Lower lobe of right lung (tissue), 2 donors: ENCODE measurements around the gene PTPRF. TPM values are rescaled to one million over a fixed set of nuclear protein-coding genes. Genes with fewer than 3 reads are reported as not detected.

ENCODE experiments used
- ATAC-seq, 2 donors: fragments of 200-7000 bp; cut with Tn5 transposase; one replicate each; pipeline ENCODE4 v1.9.1; 2020 to 2022; ENCODE audit warnings: mild to moderate bottlenecking in 2 of 2, moderate library complexity in 2 of 2
- DNase-seq: peaks from one replicate; pipeline ENCODE4 v3.0.0-alpha.2; 2020
- H3K27ac ChIP-seq: fragments of 200-600 bp; one replicate; pipeline ENCODE4 v1.8.0; 2022
- H3K27me3 ChIP-seq: fragments of 200-600 bp; one replicate; pipeline ENCODE4 v1.8.0; 2022; ENCODE audit warnings: low read depth
- H3K36me3 ChIP-seq: fragments of 200-600 bp; one replicate; pipeline ENCODE4 v1.8.0; 2022; ENCODE audit warnings: mild to moderate bottlenecking
- H3K4me1 ChIP-seq: fragments of 200-600 bp; one replicate; pipeline ENCODE4 v1.8.0; 2022
- H3K4me3 ChIP-seq: fragments of 200-600 bp; one replicate; pipeline ENCODE4 v1.8.0; 2022; ENCODE audit warnings: mild to moderate bottlenecking
- H3K9me3 ChIP-seq: fragments of 200-600 bp; one replicate; pipeline ENCODE4 v1.8.0; 2022
- CTCF ChIP-seq: fragments of 200-600 bp; IDR thresholded peaks from one replicate; pipeline ENCODE4 v1.8.0; 2022; ENCODE audit warnings: antibody characterized with exemption, mild to moderate bottlenecking
- intact Hi-C: fragments of 100-400 bp; cut with DNase I; formaldehyde crosslinking; loops from one replicate; pipeline ENCODE4 v1.11.0; 2022
- total RNA-seq: library from RNA; stranded (reverse); fragmentation: NEBNext Ultra II Directional; extraction: Animal tissue kit (Norgen Biotek cat#: 25700); gene quantifications from one replicate; pipeline ENCODE4 v1.2.1, GENCODE V29; 2021
- donor health status: DM: no; HTN: yes; CAD: no; lungs with severe emphysema.

Gene PTPRF
- total RNA-seq, 1 donor from 2014 or later, result 176 TPM

- peak overlapping the region; percentile 58 for H3K27ac ChIP-seq
- ATAC-seq (peak; percentile 81 to 83), DNase-seq (peak; percentile 67)
- TF ChIP-seq CTCF, result no peak
- no peaks in the 10 kb centered on the region for H3K9me3 ChIP-seq
- peaks cover 33% of the 10 kb centered on the region for H3K4me1 ChIP-seq
- intact Hi-C loops, result no loop called here
- H3K27me3 ChIP-seq, result no peaks in the 10 kb centered on the region
- peaks cover 20% of the 10 kb centered on the region for H3K36me3 ChIP-seq
- H3K4me3 ChIP-seq, result no peak overlapping the region
Observed at GRCh38 chr1:43557744-43558245, 27.1 kb downstream of the PTPRF start.

- intact Hi-C loops, result no loop called here
- H3K4me3 ChIP-seq, result no peak overlapping the region
- H3K36me3 ChIP-seq, result peaks cover 18% of the 10 kb centered on the region
- H3K27me3 ChIP-seq, result no peaks in the 10 kb centered on the region
- ATAC-seq, result peak; percentile 59 to 83
- peak overlapping the region; percentile 58 for H3K27ac ChIP-seq
- H3K9me3 ChIP-seq, result no peaks in the 10 kb centered on the region
- TF ChIP-seq CTCF, result no peak
- DNase-seq, result peak; percentile 64
- peaks cover 28% of the 10 kb centered on the region for H3K4me1 ChIP-seq
Observed at GRCh38 chr1:43558346-43558841, 27.7 kb downstream of the PTPRF start.

- ATAC-seq (no peak), DNase-seq (no peak)
- no peak for TF ChIP-seq CTCF
- Histone ChIP-seq H3K4me3 (no peak overlapping the region), H3K36me3 (peaks cover 9% of the 10 kb centered on the region), H3K9me3 (no peaks in the 10 kb centered on the region), H3K4me1 (peaks cover 39% of the 10 kb centered on the region), H3K27me3 (no peaks in the 10 kb centered on the region), H3K27ac (no peak overlapping the region)
- intact Hi-C loops, result no loop called here
Observed at GRCh38 chr1:43559714-43560113, 29.0 kb downstream of the PTPRF start.

- TF ChIP-seq CTCF, result no peak
Observed at GRCh38 chr1:43560286-43560685, 29.6 kb downstream of the PTPRF start.

GRCh38 chr1:43563876-43564539 lies 33.3 kb downstream of the PTPRF start:
- DNase-seq (no peak), ATAC-seq (no peak)
- Histone ChIP-seq H3K36me3 (no peaks in the 10 kb centered on the region), H3K27me3 (no peaks in the 10 kb centered on the region), H3K4me1 (peaks cover 33% of the 10 kb centered on the region), H3K9me3 (no peaks in the 10 kb centered on the region), H3K4me3 (no peak overlapping the region), H3K27ac (no peak overlapping the region)
- intact Hi-C loops, result no loop called here
- no peak for TF ChIP-seq CTCF

More at GRCh38 chr1:43560286-43560685, 29.6 kb downstream of the PTPRF start:
- DNase-seq, result no peak
- H3K27me3 ChIP-seq, result no peaks in the 10 kb centered on the region
- peaks cover 45% of the 10 kb centered on the region for H3K4me1 ChIP-seq
- no peak overlapping the region for H3K4me3 ChIP-seq
- H3K36me3 ChIP-seq, result peaks cover 4% of the 10 kb centered on the region
- H3K27ac ChIP-seq, result no peak overlapping the region
- ATAC-seq, result no peak
- no peaks in the 10 kb centered on the region for H3K9me3 ChIP-seq
- intact Hi-C loops, result no loop called here
